ENCODE measurements around the gene RAMACL. TPM values are rescaled to one million over a fixed set of nuclear protein-coding genes. Genes with fewer than 3 reads are reported as not detected.

RAMACL gene
- total RNA-seq, 1 experiment from 2014 or later: 0.13 TPM

DNA sequence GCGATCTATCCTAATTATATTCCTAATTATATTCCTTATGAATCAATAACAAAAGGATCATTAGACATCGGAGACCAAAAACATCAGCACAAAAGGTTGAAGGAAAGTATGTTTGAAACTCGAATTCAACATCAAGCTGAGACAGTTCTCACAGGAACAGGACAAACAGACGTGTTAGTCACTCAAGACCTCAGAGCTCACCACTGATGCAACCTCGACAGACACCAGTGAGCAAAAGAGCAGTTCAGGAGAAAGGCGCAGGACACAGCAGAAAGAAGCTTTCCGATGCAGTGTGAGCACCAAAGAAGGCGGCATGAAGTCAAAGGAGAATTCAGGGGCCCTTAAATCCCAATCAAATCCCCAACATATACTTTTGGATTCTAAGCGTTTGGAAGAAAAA, 6.3 kb upstream of the RAMACL start:
- H3K4me1 ChIP-seq (ENCODE audit: control insufficient read depth, insufficient read depth, low read length): no peaks in the 10 kb centered on the region
- H3K27me3 ChIP-seq (ENCODE audit: control insufficient read depth, insufficient read depth, low read length): no peaks in the 10 kb centered on the region; the same call in 1 of the 2 replicates
- in situ Hi-C loops (cut with HindIII; ENCODE audit: low pct_unique_long_range_greater_than_20kb, low sequenced_read_pairs) (no loop called here), intact Hi-C loops (cut with micrococcal nuclease; ENCODE audit: unreplicated experiment) (no loop called here)
- no peaks in the 10 kb centered on the region for H3K9me3 ChIP-seq (ENCODE audit: control insufficient read depth, insufficient read depth, low read depth, low read length)
- no peaks in the 10 kb centered on the region for H3K36me3 ChIP-seq (ENCODE audit: control insufficient read depth, insufficient read depth, low read length)
- POLR2A ChIA-PET: no interaction called here
- no peak overlapping the region for H3K4me3 ChIP-seq (ENCODE audit: low read depth in 2 of 2, low read length in 2 of 2)
- no peak for TF ChIP-seq TCF7L2 (IDR thresholded peaks at IDR 0.05; ENCODE audit: low read depth, low read length)
- TF ChIP-seq POLR2AphosphoS5 (IDR thresholded peaks at IDR 0.05; ENCODE audit: low read depth, low read length): no peak
- no peak for TF ChIP-seq CTCF (IDR thresholded peaks at IDR 0.05)
- TF ChIP-seq REST (IDR thresholded peaks at IDR 0.05; ENCODE audit: insufficient read depth in 1 of 2, low read depth in 2 of 2, low read length in 1 of 2): no peak
- no peak for TF ChIP-seq SIN3A (IDR thresholded peaks at IDR 0.05; ENCODE audit: borderline replicate concordance, insufficient read depth, low read depth, low read length)
- ATAC-seq (no peak), DNase-seq (ENCODE audit: low read depth, low spot score) (no peak)
- H3K27ac ChIP-seq (ENCODE audit: low read length): no peak overlapping the region
- no TSS peak for BruUV-seq (replicated peaks)
- CTCF ChIA-PET: no interaction called here

DNA sequence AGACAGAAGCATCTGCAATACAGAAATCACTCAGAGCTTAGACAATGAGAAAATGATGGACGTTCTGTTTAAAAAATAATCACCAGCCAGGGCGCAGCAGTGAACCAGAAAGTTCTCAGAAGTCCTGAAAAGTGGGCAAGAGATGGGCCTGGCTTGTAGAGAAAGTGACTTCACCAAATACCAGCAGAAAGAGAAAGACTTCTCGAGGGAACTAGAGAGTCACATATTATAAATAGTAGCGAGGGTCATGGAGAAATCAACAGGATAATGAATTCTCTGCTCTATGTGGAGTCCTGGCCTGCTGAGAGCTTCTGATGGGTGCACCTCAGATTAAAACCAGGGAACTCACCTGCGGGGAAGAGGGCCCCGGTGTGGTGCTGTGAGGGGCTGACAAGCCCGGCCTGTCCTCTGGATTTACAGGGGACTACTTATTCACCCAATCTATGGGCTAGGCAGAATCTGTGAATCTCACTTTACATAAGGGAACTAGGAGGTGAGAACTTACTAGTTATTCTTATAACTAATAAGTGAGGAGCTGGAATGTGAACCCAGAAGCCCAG, 5.6 kb upstream of the RAMACL start:
- ChIA-PET POLR2A (no interaction called here), CTCF (no interaction called here)
- Histone ChIP-seq H3K9me3 (ENCODE audit: control insufficient read depth, insufficient read depth, low read depth, low read length) (no peaks in the 10 kb centered on the region), H3K27me3 (ENCODE audit: control insufficient read depth, insufficient read depth, low read length) (no peaks in the 10 kb centered on the region; the same call in 1 of the 2 replicates), H3K27ac (ENCODE audit: low read length) (no peak overlapping the region), H3K4me1 (ENCODE audit: control insufficient read depth, insufficient read depth, low read length) (no peaks in the 10 kb centered on the region), H3K36me3 (ENCODE audit: control insufficient read depth, insufficient read depth, low read length) (no peaks in the 10 kb centered on the region), H3K4me3 (ENCODE audit: low read depth in 2 of 2, low read length in 2 of 2) (no peak overlapping the region)
- DNase-seq (ENCODE audit: low read depth, low spot score): no peak
- intact Hi-C loops (cut with micrococcal nuclease; ENCODE audit: unreplicated experiment): no loop called here
- TF ChIP-seq POLR2AphosphoS5 (IDR thresholded peaks at IDR 0.05; ENCODE audit: low read depth, low read length) (no peak), SIN3A (IDR thresholded peaks at IDR 0.05; ENCODE audit: borderline replicate concordance, insufficient read depth, low read depth, low read length) (no peak), REST (IDR thresholded peaks at IDR 0.05; ENCODE audit: insufficient read depth in 1 of 2, low read depth in 2 of 2, low read length in 1 of 2) (no peak), CTCF (IDR thresholded peaks at IDR 0.05) (no peak), TCF7L2 (IDR thresholded peaks at IDR 0.05; ENCODE audit: low read depth, low read length) (no peak)
- BruUV-seq (replicated peaks): no TSS peak
- ATAC-seq: no peak
- in situ Hi-C loops (cut with HindIII; ENCODE audit: low pct_unique_long_range_greater_than_20kb, low sequenced_read_pairs): no loop called here
